Measurements from ENCODE around the gene SEC61B.

DNA sequence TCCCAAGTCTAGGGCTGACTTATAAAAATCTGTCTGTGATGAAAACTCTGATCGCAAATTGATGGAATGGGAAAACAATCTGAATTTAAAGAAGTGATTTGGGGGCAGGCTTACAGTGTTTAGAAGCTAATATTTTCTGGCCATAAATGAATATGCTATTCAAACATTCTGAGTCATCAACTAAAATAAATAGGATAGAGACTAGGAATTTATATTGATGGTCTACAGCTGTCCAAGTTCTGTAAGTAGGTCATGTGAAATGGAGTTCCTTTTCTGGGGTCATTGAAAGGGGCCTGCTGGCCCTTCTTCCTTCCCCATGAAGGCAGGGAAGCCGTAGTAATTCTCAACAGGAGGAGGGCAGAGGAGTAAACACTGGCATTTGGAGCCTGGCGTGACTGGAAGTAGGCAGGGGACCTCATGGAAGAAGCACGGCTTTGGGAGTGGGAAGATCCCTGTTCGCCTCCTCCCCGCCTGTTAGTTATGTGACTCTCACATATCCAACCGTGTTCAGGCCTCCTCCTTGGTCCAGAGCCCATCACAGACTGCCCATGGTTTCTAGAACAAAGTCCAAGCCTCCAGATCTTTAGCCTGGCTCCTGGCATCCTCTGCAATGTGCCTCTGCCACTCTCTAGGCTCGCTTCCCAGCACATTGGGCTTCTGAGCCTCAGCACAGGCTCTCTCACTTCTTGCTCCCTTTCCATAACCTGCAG, 32.0 kb upstream of the SEC61B start:
- TF ChIP-seq, protein P1, sequence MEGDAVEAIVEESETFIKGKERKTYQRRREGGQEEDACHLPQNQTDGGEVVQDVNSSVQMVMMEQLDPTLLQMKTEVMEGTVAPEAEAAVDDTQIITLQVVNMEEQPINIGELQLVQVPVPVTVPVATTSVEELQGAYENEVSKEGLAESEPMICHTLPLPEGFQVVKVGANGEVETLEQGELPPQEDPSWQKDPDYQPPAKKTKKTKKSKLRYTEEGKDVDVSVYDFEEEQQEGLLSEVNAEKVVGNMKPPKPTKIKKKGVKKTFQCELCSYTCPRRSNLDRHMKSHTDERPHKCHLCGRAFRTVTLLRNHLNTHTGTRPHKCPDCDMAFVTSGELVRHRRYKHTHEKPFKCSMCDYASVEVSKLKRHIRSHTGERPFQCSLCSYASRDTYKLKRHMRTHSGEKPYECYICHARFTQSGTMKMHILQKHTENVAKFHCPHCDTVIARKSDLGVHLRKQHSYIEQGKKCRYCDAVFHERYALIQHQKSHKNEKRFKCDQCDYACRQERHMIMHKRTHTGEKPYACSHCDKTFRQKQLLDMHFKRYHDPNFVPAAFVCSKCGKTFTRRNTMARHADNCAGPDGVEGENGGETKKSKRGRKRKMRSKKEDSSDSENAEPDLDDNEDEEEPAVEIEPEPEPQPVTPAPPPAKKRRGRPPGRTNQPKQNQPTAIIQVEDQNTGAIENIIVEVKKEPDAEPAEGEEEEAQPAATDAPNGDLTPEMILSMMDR (IDR thresholded peaks at IDR 0.05) = no peak
- TF ChIP-seq POLR2AphosphoS5 (IDR thresholded peaks at IDR 0.05) (no peak), POLR2A (IDR thresholded peaks at IDR 0.05) (no peak)
